ENCODE measurements around the gene C11orf52. TPM values are rescaled to one million over a fixed set of nuclear protein-coding genes. Genes with fewer than 3 reads are reported as not detected.

C11orf52 gene
- total and polyA plus RNA-seq, 2 of the 13 experiments (the other 11 are each of a cell fraction or from before 2014, with no cell fraction given) = 7.4 to 11.0 TPM

- TF ChIP-seq CENPBD1 (CRISPR knock-in tag; IDR thresholded peaks at IDR 0.05; ENCODE audit: borderline replicate concordance, low read depth) (no peak), ZNF768 (CRISPR knock-in tag; IDR thresholded peaks at IDR 0.05) (no peak), ZNF691 (CRISPR knock-in tag; IDR thresholded peaks at IDR 0.05; ENCODE audit: borderline replicate concordance, low read depth) (no peak), TAF1 (CRISPR knock-in tag; IDR thresholded peaks at IDR 0.05) (0 out of 2 replicates have a peak, but pooled peaks have one; percentile 20), BRD4 (CRISPR knock-in tag; IDR thresholded peaks at IDR 0.05) (no peak), ZBTB49 (CRISPR knock-in tag; IDR thresholded peaks at IDR 0.05; ENCODE audit: borderline replicate concordance) (no peak), PTBP1 (IDR thresholded peaks at IDR 0.05; ENCODE audit: low read depth, low read length, poor library complexity, severe bottlenecking) (no peak), ZMAT3 (CRISPR knock-in tag; conservative IDR thresholded peaks at IDR 0.05) (no peak), HMGXB3 (CRISPR knock-in tag; IDR thresholded peaks at IDR 0.05; ENCODE audit: borderline replicate concordance) (no peak), ZMYM4 (CRISPR knock-in tag; IDR thresholded peaks at IDR 0.05) (no peak), NFE2 (CRISPR knock-in tag; IDR thresholded peaks at IDR 0.05) (no peak), ZNF639 (CRISPR knock-in tag; conservative IDR thresholded peaks at IDR 0.05) (no peak), ZNF891 (CRISPR knock-in tag; IDR thresholded peaks at IDR 0.05) (0 out of 2 replicates have a peak, but pooled peaks have one; percentile 37), ERF (CRISPR knock-in tag; IDR thresholded peaks at IDR 0.05) (0 out of 2 replicates have a peak, but pooled peaks have one; percentile 11), ZNF101 (CRISPR knock-in tag; IDR thresholded peaks at IDR 0.05; ENCODE audit: borderline replicate concordance, low read depth) (no peak), CREB3 (CRISPR knock-in tag; IDR thresholded peaks at IDR 0.05) (no peak), PAX8 (CRISPR knock-in tag; IDR thresholded peaks at IDR 0.05; ENCODE audit: borderline replicate concordance) (no peak), HMGXB4 (CRISPR knock-in tag; IDR thresholded peaks at IDR 0.05; ENCODE audit: borderline replicate concordance in 1 of 2, low read depth in 1 of 2) (no peak)
Measured at GRCh38 chr11:111937461-111937769, 18.7 kb downstream of the C11orf52 start (continued).
